ENCODE measurements around the gene GPR151.

GPR151 gene

GRCh38 chr5:146510559-146511125 lies 5.3 kb downstream of the GPR151 start:
- peak; percentile 3 for DNase-seq (ENCODE audit: low read depth)
- H3K4me3 ChIP-seq (ENCODE audit: control insufficient read depth, low read depth, low read length): no peak overlapping the region
- no peak for TF ChIP-seq CTCF (IDR thresholded peaks at IDR 0.05; ENCODE audit: control insufficient read depth, insufficient read depth, low read depth, low read length, missing control alignments)

- TF ChIP-seq CTCF (IDR thresholded peaks at IDR 0.05; ENCODE audit: control insufficient read depth, insufficient read depth, low read depth, low read length, missing control alignments): no peak
- H3K4me3 ChIP-seq (ENCODE audit: control insufficient read depth, low read depth, low read length): no peak overlapping the region
- no peak for DNase-seq (ENCODE audit: low read depth)
These were observed 8.6 kb downstream of the GPR151 start for GRCh38 chr5:146507428-146507827.

- no peak for DNase-seq (ENCODE audit: low read depth)
- H3K4me3 ChIP-seq (ENCODE audit: control insufficient read depth, low read depth, low read length): no peak overlapping the region
- no peak for TF ChIP-seq CTCF (IDR thresholded peaks at IDR 0.05; ENCODE audit: control insufficient read depth, insufficient read depth, low read depth, low read length, missing control alignments)
These were observed 16.3 kb downstream of the GPR151 start for GRCh38 chr5:146499680-146500079.

GRCh38 chr5:146494656-146495055 lies 21.3 kb downstream of the GPR151 start:
- no peak for DNase-seq (ENCODE audit: low read depth)
- no peak for TF ChIP-seq CTCF (IDR thresholded peaks at IDR 0.05; ENCODE audit: control insufficient read depth, insufficient read depth, low read depth, low read length, missing control alignments)

GRCh38 chr5:146490089-146490843 lies 25.7 kb downstream of the GPR151 start:
- no peak overlapping the region for H3K4me3 ChIP-seq (ENCODE audit: control insufficient read depth, low read depth, low read length)
- DNase-seq (ENCODE audit: low read depth): no peak
- no peak for TF ChIP-seq CTCF (IDR thresholded peaks at IDR 0.05; ENCODE audit: control insufficient read depth, insufficient read depth, low read depth, low read length, missing control alignments)

More at GRCh38 chr5:146494656-146495055, 21.3 kb downstream of the GPR151 start:
- no peak overlapping the region for H3K4me3 ChIP-seq (ENCODE audit: control insufficient read depth, low read depth, low read length)

GRCh38 chr5:146484714-146485391 lies 31.1 kb downstream of the GPR151 start:
- no peak for DNase-seq (ENCODE audit: low read depth)
- no peak overlapping the region for H3K4me3 ChIP-seq (ENCODE audit: control insufficient read depth, low read depth, low read length)
- TF ChIP-seq CTCF (IDR thresholded peaks at IDR 0.05; ENCODE audit: control insufficient read depth, insufficient read depth, low read depth, low read length, missing control alignments): no peak

Data from AG09309 (cell line).